GM12878 (cell line): ENCODE results near the gene RACK1. TPM values are rescaled to one million over a fixed set of nuclear protein-coding genes. Genes with fewer than 3 reads are reported as not detected.

ENCODE experiments used
- ESRRA ChIP-seq: IDR thresholded peaks from 2 replicates; pipeline ENCODE4 v1.6.1; 2012; ENCODE audit warnings: mild to moderate bottlenecking, low read length, improper control_type of control experiment
- ETV6 ChIP-seq, 2 experiments: fragments of 450-650 bp in 1 of 2; IDR thresholded peaks in 1 of 2; conservative IDR thresholded peaks in 1 of 2; 2 replicates each; pipeline ENCODE4 v1.6.1; 2014; ENCODE audit warnings: antibody characterized with exemption in 1 of 2, borderline replicate concordance in 1 of 2, low read depth in 1 of 2, mild to moderate bottlenecking in 1 of 2, moderate library complexity in 1 of 2
- POLR2AphosphoS5 ChIP-seq: IDR thresholded peaks from 2 replicates; pipeline ENCODE4 v1.6.1; 2011; ENCODE audit warnings: mild to moderate bottlenecking, low read length, inconsistent platforms
- SIN3A ChIP-seq: IDR thresholded peaks from 2 replicates; pipeline ENCODE4 v1.6.1; 2012; ENCODE audit warnings: low read depth, low read length, improper control_type of control experiment
- SREBF1 ChIP-seq: IDR thresholded peaks from 2 replicates; pipeline ENCODE4 v1.6.1; 2012; ENCODE audit warnings: mild to moderate bottlenecking, low read length
- polyA plus RNA-seq, 11 experiments: library from polyadenylated mRNA; depleted of rRNA in 4 of 11; unstranded in 6 of 11; stranded (reverse) in 5 of 11; fragments of >200 nt; fragmentation: Nextera tagmentation in 4 of 11; fragmentation: Illumina TruSeq in 1 of 11; extraction: Ambion mirVana in 4 of 11; extraction: Trizol in 1 of 11; gene quantifications; 1 replicate in 1 of 11; 2 replicates in 10 of 11; pipeline versions ENCODE4 v1.2.1 to v1.2.3, GENCODE V29; 2011 to 2016; ENCODE audit warnings: inconsistent platforms in 2 of 11, missing spikeins in 2 of 11, low read depth in 1 of 11
- total RNA-seq, 4 experiments: library from RNA; depleted of rRNA in 3 of 4; stranded (reverse); fragments of >200 nt in 3 of 4; fragmentation: Illumina TruSeq in 1 of 4; extraction: Trizol in 1 of 4; gene quantifications; 2 replicates each; pipeline versions ENCODE4 v1.2.1 to v1.2.3, GENCODE V29; 2013 to 2021
- TF ChIP-seq, protein P1 (sequence below): fragments of 450-650 bp; IDR thresholded peaks from 2 replicates; pipeline ENCODE4 v1.6.1; 2016; ENCODE audit warnings: mild to moderate bottlenecking, moderate library complexity, borderline replicate concordance
- TF ChIP-seq, protein P2 (sequence below): fragments of 450-650 bp; formaldehyde crosslinking; IDR thresholded peaks from 2 replicates; pipeline ENCODE4 v1.4.0; 2022; ENCODE audit warnings: mild to moderate bottlenecking, moderate library complexity

RACK1 gene
- total and polyA plus RNA-seq, 10 of the 15 experiments (the other 5 are each of a cell fraction or from before 2014, with no cell fraction given), result 1,365 to 6,584 (median 4,167) TPM

DNA sequence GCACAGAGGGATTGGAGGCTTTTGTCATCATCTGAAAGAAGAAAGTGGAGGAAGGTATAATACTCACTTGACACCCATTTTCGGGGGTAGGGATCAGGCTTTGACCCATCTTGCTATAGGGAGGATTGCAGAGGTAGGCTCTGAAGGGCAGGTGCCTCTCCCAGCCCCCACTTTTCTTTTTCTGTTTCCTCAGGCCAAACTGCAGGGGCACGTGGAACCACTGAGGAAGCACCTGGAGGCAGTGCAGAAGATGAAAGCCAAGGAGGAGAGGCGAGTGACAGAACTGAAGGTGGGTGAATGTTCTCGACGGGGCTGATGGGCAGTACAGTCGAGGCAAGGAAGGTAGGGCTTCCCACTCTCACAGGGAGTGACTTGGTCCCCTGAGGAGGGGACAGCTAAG, 13.2 kb downstream of the RACK1 start (continued):
- TF ChIP-seq, protein P1, sequence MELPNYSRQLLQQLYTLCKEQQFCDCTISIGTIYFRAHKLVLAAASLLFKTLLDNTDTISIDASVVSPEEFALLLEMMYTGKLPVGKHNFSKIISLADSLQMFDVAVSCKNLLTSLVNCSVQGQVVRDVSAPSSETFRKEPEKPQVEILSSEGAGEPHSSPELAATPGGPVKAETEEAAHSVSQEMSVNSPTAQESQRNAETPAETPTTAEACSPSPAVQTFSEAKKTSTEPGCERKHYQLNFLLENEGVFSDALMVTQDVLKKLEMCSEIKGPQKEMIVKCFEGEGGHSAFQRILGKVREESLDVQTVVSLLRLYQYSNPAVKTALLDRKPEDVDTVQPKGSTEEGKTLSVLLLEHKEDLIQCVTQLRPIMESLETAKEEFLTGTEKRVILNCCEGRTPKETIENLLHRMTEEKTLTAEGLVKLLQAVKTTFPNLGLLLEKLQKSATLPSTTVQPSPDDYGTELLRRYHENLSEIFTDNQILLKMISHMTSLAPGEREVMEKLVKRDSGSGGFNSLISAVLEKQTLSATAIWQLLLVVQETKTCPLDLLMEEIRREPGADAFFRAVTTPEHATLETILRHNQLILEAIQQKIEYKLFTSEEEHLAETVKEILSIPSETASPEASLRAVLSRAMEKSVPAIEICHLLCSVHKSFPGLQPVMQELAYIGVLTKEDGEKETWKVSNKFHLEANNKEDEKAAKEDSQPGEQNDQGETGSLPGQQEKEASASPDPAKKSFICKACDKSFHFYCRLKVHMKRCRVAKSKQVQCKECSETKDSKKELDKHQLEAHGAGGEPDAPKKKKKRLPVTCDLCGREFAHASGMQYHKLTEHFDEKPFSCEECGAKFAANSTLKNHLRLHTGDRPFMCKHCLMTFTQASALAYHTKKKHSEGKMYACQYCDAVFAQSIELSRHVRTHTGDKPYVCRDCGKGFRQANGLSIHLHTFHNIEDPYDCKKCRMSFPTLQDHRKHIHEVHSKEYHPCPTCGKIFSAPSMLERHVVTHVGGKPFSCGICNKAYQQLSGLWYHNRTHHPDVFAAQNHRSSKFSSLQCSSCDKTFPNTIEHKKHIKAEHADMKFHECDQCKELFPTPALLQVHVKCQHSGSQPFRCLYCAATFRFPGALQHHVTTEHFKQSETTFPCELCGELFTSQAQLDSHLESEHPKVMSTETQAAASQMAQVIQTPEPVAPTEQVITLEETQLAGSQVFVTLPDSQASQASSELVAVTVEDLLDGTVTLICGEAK, result no peak
- TF ChIP-seq POLR2AphosphoS5, result no peak
- TF ChIP-seq SREBF1, result no peak
- TF ChIP-seq, protein P2, sequence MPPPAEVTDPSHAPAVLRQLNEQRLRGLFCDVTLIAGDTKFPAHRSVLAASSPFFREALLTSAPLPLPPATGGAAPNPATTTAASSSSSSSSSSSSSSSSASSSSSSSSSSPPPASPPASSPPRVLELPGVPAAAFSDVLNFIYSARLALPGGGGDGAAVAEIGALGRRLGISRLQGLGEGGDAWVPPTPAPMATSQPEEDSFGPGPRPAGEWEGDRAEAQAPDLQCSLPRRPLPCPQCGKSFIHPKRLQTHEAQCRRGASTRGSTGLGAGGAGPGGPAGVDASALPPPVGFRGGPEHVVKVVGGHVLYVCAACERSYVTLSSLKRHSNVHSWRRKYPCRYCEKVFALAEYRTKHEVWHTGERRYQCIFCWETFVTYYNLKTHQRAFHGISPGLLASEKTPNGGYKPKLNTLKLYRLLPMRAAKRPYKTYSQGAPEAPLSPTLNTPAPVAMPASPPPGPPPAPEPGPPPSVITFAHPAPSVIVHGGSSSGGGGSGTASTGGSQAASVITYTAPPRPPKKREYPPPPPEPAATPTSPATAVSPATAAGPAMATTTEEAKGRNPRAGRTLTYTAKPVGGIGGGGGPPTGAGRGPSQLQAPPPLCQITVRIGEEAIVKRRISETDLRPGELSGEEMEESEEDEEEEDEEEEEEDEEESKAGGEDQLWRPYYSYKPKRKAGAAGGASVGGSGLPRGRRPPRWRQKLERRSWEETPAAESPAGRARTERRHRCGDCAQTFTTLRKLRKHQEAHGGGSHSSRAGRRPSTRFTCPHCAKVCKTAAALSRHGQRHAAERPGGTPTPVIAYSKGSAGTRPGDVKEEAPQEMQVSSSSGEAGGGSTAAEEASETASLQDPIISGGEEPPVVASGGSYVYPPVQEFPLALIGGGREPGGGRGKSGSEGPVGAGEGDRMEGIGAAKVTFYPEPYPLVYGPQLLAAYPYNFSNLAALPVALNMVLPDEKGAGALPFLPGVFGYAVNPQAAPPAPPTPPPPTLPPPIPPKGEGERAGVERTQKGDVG (CRISPR knock-in tag), result no peak
- no peak for TF ChIP-seq SIN3A
- TF ChIP-seq ETV6 (conservative IDR thresholded peaks at IDR 0.05 in 1 of 2, IDR thresholded peaks at IDR 0.05 in 1 of 2; ENCODE audit: borderline replicate concordance in 1 of 2, low read depth in 1 of 2), result no peak
- TF ChIP-seq ESRRA, result no peak
